Neuronal stem cell (in vitro differentiated cells): ENCODE data around the gene SH3PXD2A.
A peak's percentile ranks its signal among the peaks of the same experiment; 100 is the strongest.

ENCODE experiments used
- DNase-seq: peaks from one replicate; pipeline ENCODE4 v3.0.0-alpha.2; 2013; ENCODE audit warnings: low spot score
- H2AFZ ChIP-seq: one replicate; pipeline ENCODE4 v1.6.1; 2013; ENCODE audit warnings: mild to moderate bottlenecking, low read length, inconsistent platforms
- H2AK5ac ChIP-seq: 2 replicates; pipeline ENCODE4 v1.6.1; 2013; ENCODE audit warnings: low read depth, mild to moderate bottlenecking, inconsistent platforms, low read length, moderate library complexity, mixed read lengths
- H2BK120ac ChIP-seq: 2 replicates; pipeline ENCODE4 v1.6.1; 2013; ENCODE audit warnings: low read depth, mild to moderate bottlenecking, inconsistent platforms, low read length, moderate library complexity, mixed read lengths
- H2BK12ac ChIP-seq: one replicate; pipeline ENCODE4 v1.6.1; 2013; ENCODE audit warnings: low read length, inconsistent platforms
- H2BK15ac ChIP-seq: 2 replicates; pipeline ENCODE4 v1.6.1; 2013; ENCODE audit warnings: mild to moderate bottlenecking, low read length, inconsistent platforms, mixed read lengths
- H2BK5ac ChIP-seq: one replicate; pipeline ENCODE4 v1.6.1; 2013; ENCODE audit warnings: inconsistent platforms, mild to moderate bottlenecking, low read length, moderate library complexity
- H3K14ac ChIP-seq: one replicate; pipeline ENCODE4 v1.6.1; 2013; ENCODE audit warnings: low read length, inconsistent platforms
- H3K18ac ChIP-seq: 2 replicates; pipeline ENCODE4 v1.6.1; 2013; ENCODE audit warnings: low read length, inconsistent platforms
- H3K23ac ChIP-seq: 2 replicates; pipeline ENCODE4 v1.6.1; 2013; ENCODE audit warnings: low read depth, mild to moderate bottlenecking, mixed read lengths, low read length, inconsistent platforms; ENCODE audit not compliant: poor library complexity
- H3K27ac ChIP-seq: replicated peaks from 3 replicates; pipeline ENCODE4 v1.5.1; 2013; ENCODE audit warnings: low read length, inconsistent platforms
- H3K27me3 ChIP-seq, 3 experiments: 2 replicates each; pipeline ENCODE4 v1.6.1; 2013; ENCODE audit warnings: low read length in 3 of 3, mild to moderate bottlenecking in 2 of 3, inconsistent platforms in 1 of 3, low read depth in 1 of 3, mixed read lengths in 1 of 3, moderate library complexity in 1 of 3; ENCODE audit not compliant: control insufficient read depth in 3 of 3, insufficient read depth in 3 of 3
- H3K36me3 ChIP-seq, 2 donors: replicated peaks in 1 of 2; 2 replicates each; pipeline ENCODE4 v1.6.1; 2013; ENCODE audit warnings: low read length in 2 of 2; ENCODE audit not compliant: control insufficient read depth in 2 of 2, insufficient read depth in 2 of 2
- H3K4ac ChIP-seq: 2 replicates; pipeline ENCODE4 v1.6.1; 2013; ENCODE audit warnings: inconsistent platforms, mild to moderate bottlenecking, low read length, moderate library complexity
- H3K4me1 ChIP-seq, 2 donors: 1 replicate in 1 of 2; 2 replicates in 1 of 2; pipeline ENCODE4 v1.6.1; 2013; ENCODE audit warnings: low read length in 2 of 2, low read depth in 1 of 2; ENCODE audit not compliant: control insufficient read depth in 2 of 2, insufficient read depth in 1 of 2
- H3K4me2 ChIP-seq: one replicate; pipeline ENCODE4 v1.6.1; 2013; ENCODE audit warnings: mild to moderate bottlenecking, low read length, inconsistent platforms; ENCODE audit not compliant: insufficient read depth, poor library complexity, severe bottlenecking
- H3K4me3 ChIP-seq, 2 donors: 2 replicates each; pipeline ENCODE4 v1.5.1; 2013; ENCODE audit warnings: low read length in 2 of 2, mild to moderate bottlenecking in 2 of 2, inconsistent platforms in 1 of 2, moderate library complexity in 1 of 2
- H3K79me1 ChIP-seq: one replicate; pipeline ENCODE4 v1.6.1; 2013; ENCODE audit warnings: low read depth, mild to moderate bottlenecking, inconsistent platforms, low read length, moderate library complexity
- H3K9ac ChIP-seq: one replicate; pipeline ENCODE4 v1.6.1; 2013; ENCODE audit warnings: mild to moderate bottlenecking, low read depth, low read length, inconsistent platforms; ENCODE audit not compliant: poor library complexity
- H3K9me3 ChIP-seq, 2 donors: replicated peaks in 1 of 2; 2 replicates each; pipeline versions ENCODE3 to v1.6.1; 2013; ENCODE audit warnings: low read length in 2 of 2, mild to moderate bottlenecking in 2 of 2, inconsistent platforms in 1 of 2, low read depth in 1 of 2, mixed read lengths in 1 of 2, moderate library complexity in 1 of 2; ENCODE audit not compliant: control insufficient read depth in 2 of 2, insufficient read depth in 1 of 2
- H4K8ac ChIP-seq: one replicate; pipeline ENCODE4 v1.6.1; 2013; ENCODE audit warnings: low read depth, mild to moderate bottlenecking, inconsistent platforms, low read length, moderate library complexity
- H4K91ac ChIP-seq: one replicate; pipeline ENCODE4 v1.6.1; 2013; ENCODE audit warnings: low read length, low read depth, mild to moderate bottlenecking, inconsistent platforms; ENCODE audit not compliant: poor library complexity
- WGBS, 2 donors: extraction: QIAGEN DNeasy Blood & Tissue Kit; methylation state at CpG; one replicate each; pipeline ENCODE4 v1.1.7; 2013; ENCODE audit warnings: missing lambda C conversion rate in 2 of 2, mixed read lengths in 1 of 2; ENCODE audit not compliant: insufficient read length in 2 of 2, insufficient replicate concordance in 1 of 2; ENCODE audit errors: extremely low coverage in 2 of 2; 5-methylcytosine and 5-hydroxymethylcytosine counted together

Gene SH3PXD2A

DNA sequence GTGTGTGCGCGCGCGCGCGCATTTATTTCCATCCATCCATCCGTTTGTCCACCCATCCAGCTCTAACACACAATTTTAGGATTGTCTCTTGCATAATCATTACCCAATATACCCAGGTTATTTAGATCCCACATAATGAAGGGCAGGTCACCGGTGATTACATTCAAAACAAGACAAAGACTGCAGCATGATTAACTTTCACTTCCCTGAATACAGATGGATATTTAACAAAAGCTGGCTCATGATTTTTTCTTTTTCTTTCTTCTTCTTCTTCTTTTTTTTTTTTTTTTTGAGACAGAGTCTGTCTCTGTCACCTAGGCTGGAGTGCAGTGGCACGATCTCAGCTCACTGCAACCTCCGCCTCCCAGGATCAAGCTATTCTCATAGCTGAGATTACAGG lies 86.2 kb downstream of the SH3PXD2A start:
- H4K91ac ChIP-seq, result no peak overlapping the region
- no peak overlapping the region for H2AK5ac ChIP-seq
- no peak overlapping the region for H3K18ac ChIP-seq
- no peak for DNase-seq
- H2BK120ac ChIP-seq, result no peak overlapping the region
- H3K36me3 ChIP-seq, result peaks cover 2 to 12% of the 10 kb centered on the region in 2 donors
- no CpG with 5 or more reads among the region's 10 CpGs for WGBS, 2 donors
- no peak overlapping the region for H3K14ac ChIP-seq
- H3K27ac ChIP-seq, result no peak overlapping the region
- H3K4ac ChIP-seq, result no peak overlapping the region
- no peak overlapping the region for H2AFZ ChIP-seq
- peaks cover 12 to 16% of the 10 kb centered on the region in 2 donors for H3K4me1 ChIP-seq
- H3K4me2 ChIP-seq, result no peak overlapping the region
- no peak overlapping the region for H2BK5ac ChIP-seq
- H2BK12ac ChIP-seq, result no peak overlapping the region
- peaks cover 0 to 1% of the 10 kb centered on the region in 2 donors for H3K9me3 ChIP-seq
- H3K27me3 ChIP-seq, result no peaks in the 10 kb centered on the region
- no peak overlapping the region for H2BK15ac ChIP-seq
- no peak overlapping the region for H3K23ac ChIP-seq
- H3K9ac ChIP-seq, result no peak overlapping the region
- no peaks in the 10 kb centered on the region for H3K79me1 ChIP-seq
- no peak overlapping the region for H3K4me3 ChIP-seq
- H4K8ac ChIP-seq, result no peak overlapping the region

DNA sequence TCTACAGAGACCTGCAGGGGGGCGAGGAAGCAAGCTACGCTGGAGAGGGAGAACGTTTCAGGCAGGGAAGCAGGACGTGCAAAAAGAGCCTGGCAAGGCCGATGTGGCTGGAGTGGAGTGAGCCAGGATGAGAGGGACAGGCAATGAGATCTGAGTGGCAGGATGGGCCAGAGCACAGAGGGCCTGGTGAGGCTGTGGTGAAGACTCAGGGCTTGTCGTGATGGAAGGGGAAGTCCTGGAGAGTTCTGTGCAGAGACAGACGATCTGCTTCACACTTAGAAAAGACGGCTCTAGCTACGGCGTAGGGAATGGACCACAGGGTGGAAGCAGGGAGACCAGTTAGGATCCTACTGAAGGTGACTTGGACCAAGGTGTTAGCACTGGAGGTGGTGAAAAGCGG lies 87.0 kb downstream of the SH3PXD2A start:
- H3K4me3 ChIP-seq, result no peak overlapping the region
- no peaks in the 10 kb centered on the region for H3K79me1 ChIP-seq
- H3K4me2 ChIP-seq, result no peak overlapping the region
- H4K91ac ChIP-seq, result no peak overlapping the region
- H2AFZ ChIP-seq, result peak overlapping the region; percentile 16
- no CpG with 5 or more reads among the region's 11 CpGs for WGBS, 2 donors
- peaks cover 15 to 18% of the 10 kb centered on the region in 2 donors for H3K4me1 ChIP-seq
- no peak overlapping the region for H4K8ac ChIP-seq
- no peak overlapping the region for H3K27ac ChIP-seq
- peak overlapping the region; percentile 58 for H3K18ac ChIP-seq
- no peak for DNase-seq
- H3K9me3 ChIP-seq, result no peaks in the 10 kb centered on the region
- H2AK5ac ChIP-seq, result no peak overlapping the region
- H2BK5ac ChIP-seq, result no peak overlapping the region
- peaks cover 2 to 12% of the 10 kb centered on the region in 2 donors for H3K36me3 ChIP-seq
- H3K23ac ChIP-seq, result no peak overlapping the region
- no peak overlapping the region for H2BK12ac ChIP-seq
- no peak overlapping the region for H2BK15ac ChIP-seq
- H3K14ac ChIP-seq, result no peak overlapping the region
- no peak overlapping the region for H2BK120ac ChIP-seq
- H3K9ac ChIP-seq, result no peak overlapping the region
- H3K4ac ChIP-seq, result no peak overlapping the region
- H3K27me3 ChIP-seq, result no peaks in the 10 kb centered on the region

DNA sequence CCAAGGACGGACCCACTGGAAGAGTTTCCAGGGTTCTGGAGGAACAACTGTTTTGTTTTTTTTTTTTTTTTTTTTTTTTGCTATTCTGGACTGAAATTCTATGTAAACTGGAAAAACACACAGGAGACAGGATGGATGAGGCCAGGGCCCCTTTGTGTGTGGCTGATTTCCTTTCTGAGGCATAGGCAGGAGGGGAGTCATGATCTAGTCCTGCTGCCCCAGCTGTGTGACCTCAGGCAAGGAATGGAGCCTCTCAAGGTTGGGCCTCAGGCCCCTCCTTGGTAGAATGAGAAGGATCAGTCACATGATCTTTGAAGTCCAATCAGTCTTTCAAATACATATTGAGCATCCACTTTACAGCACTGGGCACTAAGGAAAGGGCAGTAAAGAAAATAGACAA lies 87.6 kb downstream of the SH3PXD2A start:
- H2AK5ac ChIP-seq, result no peak overlapping the region
- peak overlapping the region; percentile 16 for H2AFZ ChIP-seq
- H3K4ac ChIP-seq, result no peak overlapping the region
- no peak overlapping the region for H3K18ac ChIP-seq
- no peak overlapping the region for H3K4me2 ChIP-seq
- H3K36me3 ChIP-seq, result peaks cover 2 to 12% of the 10 kb centered on the region in 2 donors
- no peak overlapping the region for H2BK12ac ChIP-seq
- WGBS, 2 donors, result no CpG with 5 or more reads among the region's 1 CpG
- no peak overlapping the region for H2BK15ac ChIP-seq
- H4K91ac ChIP-seq, result no peak overlapping the region
- no peak overlapping the region for H3K4me3 ChIP-seq
- no peaks in the 10 kb centered on the region for H3K27me3 ChIP-seq
- H3K23ac ChIP-seq, result no peak overlapping the region
- H2BK120ac ChIP-seq, result no peak overlapping the region
- no peaks in the 10 kb centered on the region for H3K79me1 ChIP-seq
- H2BK5ac ChIP-seq, result no peak overlapping the region
- H3K4me1 ChIP-seq, result peaks cover 15% of the 10 kb centered on the region in 2 donors
- no peaks in the 10 kb centered on the region for H3K9me3 ChIP-seq
- no peak overlapping the region for H3K9ac ChIP-seq
- H3K27ac ChIP-seq, result no peak overlapping the region
- H4K8ac ChIP-seq, result no peak overlapping the region
- no peak for DNase-seq
- H3K14ac ChIP-seq, result no peak overlapping the region

DNA sequence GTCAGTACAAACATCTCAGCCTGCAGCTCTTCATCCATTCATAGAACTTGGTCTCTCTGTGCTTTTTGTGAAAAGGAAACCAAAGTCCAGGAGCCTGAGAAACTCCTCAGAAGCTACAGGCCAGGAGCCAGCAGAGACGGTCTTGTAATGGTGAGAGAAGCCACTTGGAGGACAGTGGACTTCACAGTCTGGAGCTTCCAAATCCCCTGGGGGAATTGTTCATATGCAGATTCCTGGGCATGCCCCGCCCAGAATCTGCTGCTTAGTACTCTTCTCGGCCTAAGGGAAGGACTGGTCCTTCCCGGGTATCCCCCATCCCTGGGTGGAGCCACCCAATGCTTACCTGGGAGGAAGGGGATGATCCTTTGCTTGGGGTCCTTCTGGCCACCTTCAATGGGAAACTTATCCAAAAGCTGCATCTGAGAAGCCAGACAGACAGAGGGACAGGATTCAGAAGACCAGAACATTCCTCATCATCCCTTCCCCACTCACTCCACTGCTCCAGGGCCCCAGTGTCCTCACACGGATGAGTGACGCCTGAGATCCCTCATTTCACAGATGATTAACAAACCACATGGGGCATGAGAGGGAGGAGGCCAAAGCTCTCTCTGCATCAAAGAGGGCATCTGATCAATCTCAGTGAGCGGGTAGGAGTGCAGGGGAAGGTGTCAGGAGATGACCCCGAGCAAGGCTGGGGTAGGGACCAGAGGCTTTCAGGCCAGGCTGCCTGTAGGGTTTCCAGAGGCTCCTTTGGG lies 88.4 kb downstream of the SH3PXD2A start:
- Histone ChIP-seq H3K27me3 (no peaks in the 10 kb centered on the region), H2AK5ac (no peak overlapping the region), H4K8ac (no peak overlapping the region), H3K9me3 (no peaks in the 10 kb centered on the region), H3K18ac (no peak overlapping the region), H3K23ac (no peak overlapping the region), H3K4ac (no peak overlapping the region), H3K14ac (no peak overlapping the region), H3K36me3 (peaks cover 2 to 12% of the 10 kb centered on the region in 2 donors), H4K91ac (no peak overlapping the region), H3K79me1 (no peaks in the 10 kb centered on the region), H2BK12ac (no peak overlapping the region), H2BK5ac (no peak overlapping the region), H2BK15ac (no peak overlapping the region), H2BK120ac (no peak overlapping the region), H2AFZ (no peak overlapping the region), H3K9ac (no peak overlapping the region), H3K4me2 (no peak overlapping the region), H3K4me3 (no peak overlapping the region), H3K4me1 (peaks cover 11 to 13% of the 10 kb centered on the region in 2 donors), H3K27ac (no peak overlapping the region)
- no CpG with 5 or more reads among the region's 8 CpGs for WGBS, 2 donors
- no peak for DNase-seq
